HG02678 (cell line): ENCODE data around the gene HSPA1B.
"Not testable (repeated sequence)": the region's sequence is repeated elsewhere in the genome, so short reads cannot be mapped to it uniquely, and the experiment has no call there.

Experiments
- ATAC-seq: cut with Tn5 transposase; IDR thresholded peaks from one replicate; pipeline ENCODE4 v1.9.1; 2021; ENCODE audit warnings: mild to moderate bottlenecking, moderate library complexity; ENCODE audit not compliant: unreplicated experiment

The HSPA1B gene

DNA sequence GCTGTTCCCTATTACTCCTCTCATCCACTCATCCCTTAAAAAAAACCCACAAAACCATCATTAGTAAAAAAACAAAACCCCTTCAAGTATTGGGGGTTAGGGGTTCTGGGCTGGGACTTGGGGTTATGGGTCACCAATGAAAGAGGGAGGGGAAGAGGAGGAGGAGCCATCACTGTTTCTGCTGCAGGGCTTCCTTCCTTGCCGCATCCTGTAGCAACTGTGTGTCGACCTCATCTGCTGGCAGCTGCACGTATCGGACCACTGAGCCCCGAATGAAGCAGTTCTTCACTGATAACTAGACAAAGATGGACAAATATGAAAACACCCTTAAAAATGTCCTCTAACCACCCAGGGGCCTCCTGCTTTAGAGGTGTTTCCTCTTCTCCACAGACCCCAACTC lies 29.9 kb upstream of the HSPA1B start:
- ATAC-seq = no peak

- ATAC-seq = no peak
These were observed 27.8 kb upstream of the HSPA1B start for GRCh38 chr6:31799781-31800180.

DNA sequence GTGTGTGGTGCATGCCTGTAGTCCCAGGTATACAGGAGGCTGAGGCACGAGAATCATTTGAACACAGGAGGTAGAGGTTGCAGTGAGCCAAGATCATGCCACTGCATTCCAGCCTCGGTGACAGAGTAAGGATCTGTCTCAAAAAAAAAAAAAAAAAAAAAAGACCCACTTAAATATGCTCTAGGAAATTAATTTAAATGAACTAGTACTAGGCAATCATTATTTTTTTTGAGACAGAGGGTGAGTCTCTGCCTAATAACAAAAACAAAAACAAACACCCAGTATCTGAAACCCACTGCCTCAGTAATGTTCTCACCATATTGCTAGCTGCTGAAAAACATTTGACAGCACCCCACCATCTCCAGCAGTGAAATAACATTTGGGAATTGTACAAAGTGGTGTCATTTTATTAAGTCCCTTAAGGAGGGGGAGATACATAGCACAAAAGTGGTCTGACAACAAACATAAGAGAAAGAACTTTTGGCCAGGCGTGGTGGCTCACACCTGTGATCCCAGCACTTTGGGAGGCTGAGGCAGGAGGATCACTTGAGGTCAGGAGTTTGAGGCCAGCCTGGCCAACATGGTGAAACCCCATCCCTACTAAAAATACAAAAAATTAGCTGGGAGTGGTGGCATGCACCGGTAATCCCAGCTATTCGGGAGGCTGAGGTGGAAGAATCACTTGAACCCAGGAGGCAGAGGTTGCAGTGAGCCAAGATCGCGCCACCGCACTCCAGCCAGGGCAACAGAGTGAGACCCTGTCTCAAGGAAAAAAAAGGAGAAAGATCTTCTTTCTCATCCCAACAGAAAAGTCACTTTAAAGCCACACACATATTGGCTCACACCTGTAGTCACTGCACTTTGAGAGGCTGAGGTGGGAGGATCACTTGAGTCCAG lies 26.3 kb upstream of the HSPA1B start:
- ATAC-seq = not testable (repeated sequence)

GRCh38 chr6:31805939-31806469 lies 21.5 kb upstream of the HSPA1B start:
- ATAC-seq = no peak

- peak; percentile 94 for ATAC-seq
These were observed 20.9 kb upstream of the HSPA1B start, which contains the start of gene LSM2 for GRCh38 chr6:31806470-31807272. TSS of gene LSM2 (minus strand) at chr6:31806966. CDS start at chr6:31806757, 209 bp downstream.

- not testable (repeated sequence) for ATAC-seq
These were observed 18.9 kb upstream of the HSPA1B start for GRCh38 chr6:31808599-31808998.

DNA sequence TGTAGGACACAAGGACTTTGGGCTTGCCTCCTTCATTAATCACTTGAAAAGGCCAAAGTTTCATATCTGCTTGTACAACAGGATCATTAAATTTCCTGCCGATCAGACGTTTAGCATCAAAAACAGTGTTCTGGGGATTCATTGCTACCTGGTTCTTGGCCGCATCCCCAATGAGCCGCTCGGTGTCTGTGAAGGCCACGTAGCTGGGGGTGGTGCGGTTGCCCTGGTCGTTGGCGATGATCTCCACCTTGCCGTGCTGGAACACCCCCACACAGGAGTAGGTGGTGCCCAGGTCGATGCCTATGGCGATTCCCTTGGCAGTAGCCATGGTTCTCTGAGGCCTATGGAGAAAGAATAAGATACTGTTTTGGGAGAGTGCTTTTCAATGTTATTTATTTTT lies 15.9 kb upstream of the HSPA1B start:
- no peak for ATAC-seq

DNA sequence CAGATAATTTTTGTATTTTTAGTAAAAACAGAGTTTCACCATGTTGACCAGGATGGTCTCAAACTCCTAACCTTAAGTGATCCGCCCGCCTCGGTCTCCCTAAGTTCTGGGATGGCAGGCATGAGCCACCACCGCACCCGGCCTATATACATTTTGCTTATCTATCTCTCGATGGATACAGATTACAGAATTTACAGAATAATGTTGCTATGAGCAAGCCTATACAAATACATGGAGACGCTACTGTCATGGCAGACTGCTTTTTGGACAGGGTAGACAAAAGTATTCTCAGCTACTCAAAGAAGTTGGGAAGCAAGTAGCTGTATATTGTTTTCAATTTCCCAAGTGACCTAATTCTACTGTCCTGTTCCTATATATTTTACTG lies 14.1 kb upstream of the HSPA1B start:
- ATAC-seq = no peak

DNA sequence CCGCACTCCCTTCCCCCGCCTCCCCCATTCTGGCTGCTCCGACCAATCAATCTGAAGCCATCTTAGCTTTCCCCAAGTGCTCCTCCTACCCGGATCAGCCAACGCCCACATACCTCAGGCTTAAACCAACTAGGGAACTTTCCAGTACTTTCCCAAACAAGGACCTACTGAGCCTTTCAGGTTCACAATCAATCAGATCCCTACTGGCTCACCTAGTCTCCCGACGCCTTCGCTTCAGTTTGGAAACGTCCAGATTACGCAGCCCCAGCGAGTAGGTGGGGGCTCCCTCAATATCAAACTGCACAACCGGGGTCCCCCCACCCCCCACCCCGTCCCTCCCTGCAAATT lies 12.9 kb upstream of the HSPA1B start:
- no peak for ATAC-seq

DNA sequence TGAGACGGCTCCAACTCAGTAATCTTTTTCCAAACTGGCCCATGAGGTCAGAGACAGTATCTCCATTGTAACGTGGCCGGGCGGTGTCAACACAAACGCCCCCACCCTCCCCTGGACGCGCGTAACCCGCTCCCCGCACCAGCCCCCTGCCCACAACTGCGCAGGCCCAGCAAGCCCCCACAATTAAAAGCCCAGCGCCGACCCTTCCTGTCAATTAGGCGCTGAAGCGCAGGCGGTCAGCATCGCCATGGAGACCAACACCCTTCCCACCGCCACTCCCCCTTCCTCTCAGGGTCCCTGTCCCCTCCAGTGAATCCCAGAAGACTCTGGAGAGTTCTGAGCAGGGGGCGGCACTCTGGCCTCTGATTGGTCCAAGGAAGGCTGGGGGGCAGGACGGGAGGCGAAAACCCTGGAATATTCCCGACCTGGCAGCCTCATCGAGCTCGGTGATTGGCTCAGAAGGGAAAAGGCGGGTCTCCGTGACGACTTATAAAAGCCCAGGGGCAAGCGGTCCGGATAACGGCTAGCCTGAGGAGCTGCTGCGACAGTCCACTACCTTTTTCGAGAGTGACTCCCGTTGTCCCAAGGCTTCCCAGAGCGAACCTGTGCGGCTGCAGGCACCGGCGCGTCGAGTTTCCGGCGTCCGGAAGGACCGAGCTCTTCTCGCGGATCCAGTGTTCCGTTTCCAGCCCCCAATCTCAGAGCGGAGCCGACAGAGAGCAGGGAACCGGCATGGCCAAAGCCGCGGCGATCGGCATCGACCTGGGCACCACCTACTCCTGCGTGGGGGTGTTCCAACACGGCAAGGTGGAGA lies 12.3 kb upstream of the HSPA1B start, which contains the start of the genes HSPA1A and HSPA1L:
Gene HSPA1A, plus strand, starts transcription at position 519 of the 814 bp plus-strand sequence. Its CDS starts 214 bp downstream, at position 733.
Gene HSPA1L, minus strand, starts transcription at position 259 of the 814 bp plus-strand sequence. CDS start 3,311 bp downstream, outside the sequence.
- peak; percentile 56 for ATAC-seq

GRCh38 chr6:31817133-31817928 lies 10.2 kb upstream of the HSPA1B start:
- not testable (repeated sequence) for ATAC-seq

DNA sequence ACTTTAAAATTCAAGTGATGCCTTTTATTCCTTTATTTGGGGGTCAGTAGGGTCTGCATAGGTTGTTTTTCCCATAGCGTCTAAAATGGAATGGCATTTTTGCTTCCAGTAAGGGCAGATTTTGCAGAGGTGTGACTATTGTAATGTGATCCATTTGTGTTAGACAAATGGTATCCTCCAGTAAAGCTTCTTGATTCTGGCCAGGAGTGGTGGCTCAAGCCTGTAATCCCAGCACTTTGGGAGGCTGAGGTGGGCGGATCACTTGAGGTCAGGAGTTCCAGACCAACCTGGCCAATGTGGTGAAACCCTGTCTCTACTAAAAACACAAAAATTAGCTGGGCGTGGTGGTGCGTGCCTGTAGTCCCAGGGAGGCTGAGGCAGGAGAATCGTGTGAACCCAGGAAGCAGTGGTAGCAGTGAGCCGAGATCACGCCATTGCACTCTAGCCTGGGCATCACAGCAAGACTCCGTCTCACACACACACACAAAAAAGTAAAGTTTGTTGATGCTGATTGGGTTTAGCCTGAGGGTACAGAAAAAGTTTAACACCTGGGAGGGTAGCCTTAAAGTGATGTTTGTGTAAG lies 9.5 kb upstream of the HSPA1B start:
- not testable (repeated sequence) for ATAC-seq

DNA sequence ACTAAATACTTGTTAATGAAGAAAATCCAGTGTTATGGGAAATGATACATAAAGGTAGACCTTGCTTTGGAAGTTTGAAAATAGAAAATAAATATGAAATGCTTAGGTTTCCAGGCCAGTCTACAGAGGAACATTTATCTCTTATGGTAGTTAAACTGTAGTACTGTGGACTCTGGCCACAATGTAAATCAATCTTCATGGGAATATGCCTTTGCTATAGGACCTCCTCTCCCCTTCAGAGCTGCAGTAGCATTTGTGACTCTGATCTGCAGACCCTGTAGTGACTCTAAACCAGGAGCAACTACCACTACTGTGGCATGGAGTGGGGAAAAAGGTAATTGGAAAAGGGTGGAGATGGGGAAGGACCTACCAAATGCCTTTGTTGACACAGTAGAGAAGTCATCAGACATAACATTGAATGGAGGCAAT lies 7.7 kb upstream of the HSPA1B start:
- ATAC-seq = no peak

- ATAC-seq = not testable (repeated sequence)
These were observed 7.1 kb upstream of the HSPA1B start for GRCh38 chr6:31820399-31820798.

DNA sequence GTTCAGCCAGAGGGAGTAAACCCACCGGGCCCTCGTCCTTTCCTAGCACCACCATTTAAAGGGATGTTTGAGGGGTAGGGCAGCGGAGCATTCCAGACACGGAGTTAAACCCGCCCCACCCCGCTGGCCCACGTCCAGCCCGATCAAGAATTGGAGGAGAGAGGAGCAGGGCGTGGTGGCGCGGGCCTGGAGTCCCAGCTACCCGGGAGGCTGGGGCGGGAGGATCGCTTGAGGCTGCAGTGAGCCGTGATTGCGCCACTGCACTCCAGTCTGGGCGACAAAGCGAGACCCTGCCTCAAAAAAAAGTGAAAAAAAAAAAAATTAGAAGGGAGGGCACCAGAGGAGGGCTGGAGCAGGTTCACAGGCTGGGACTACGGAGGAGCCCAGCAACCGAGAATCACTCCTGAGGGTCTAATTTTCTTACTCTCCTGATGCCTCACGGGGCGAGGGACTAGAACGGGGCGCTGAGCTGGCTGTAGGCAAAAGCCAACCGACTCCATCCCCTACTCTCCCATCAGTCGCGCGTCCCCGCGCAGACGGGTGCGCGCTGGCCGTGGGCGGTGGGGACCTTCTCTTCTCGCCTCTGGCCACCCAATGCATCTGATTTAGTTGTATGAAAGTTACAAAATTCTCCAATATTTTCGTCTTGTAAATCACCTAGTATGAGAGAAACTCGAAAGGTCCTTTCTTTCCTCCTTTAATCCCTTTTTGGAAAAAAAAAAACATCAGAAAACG lies 6.1 kb upstream of the HSPA1B start:
- no peak for ATAC-seq

DNA sequence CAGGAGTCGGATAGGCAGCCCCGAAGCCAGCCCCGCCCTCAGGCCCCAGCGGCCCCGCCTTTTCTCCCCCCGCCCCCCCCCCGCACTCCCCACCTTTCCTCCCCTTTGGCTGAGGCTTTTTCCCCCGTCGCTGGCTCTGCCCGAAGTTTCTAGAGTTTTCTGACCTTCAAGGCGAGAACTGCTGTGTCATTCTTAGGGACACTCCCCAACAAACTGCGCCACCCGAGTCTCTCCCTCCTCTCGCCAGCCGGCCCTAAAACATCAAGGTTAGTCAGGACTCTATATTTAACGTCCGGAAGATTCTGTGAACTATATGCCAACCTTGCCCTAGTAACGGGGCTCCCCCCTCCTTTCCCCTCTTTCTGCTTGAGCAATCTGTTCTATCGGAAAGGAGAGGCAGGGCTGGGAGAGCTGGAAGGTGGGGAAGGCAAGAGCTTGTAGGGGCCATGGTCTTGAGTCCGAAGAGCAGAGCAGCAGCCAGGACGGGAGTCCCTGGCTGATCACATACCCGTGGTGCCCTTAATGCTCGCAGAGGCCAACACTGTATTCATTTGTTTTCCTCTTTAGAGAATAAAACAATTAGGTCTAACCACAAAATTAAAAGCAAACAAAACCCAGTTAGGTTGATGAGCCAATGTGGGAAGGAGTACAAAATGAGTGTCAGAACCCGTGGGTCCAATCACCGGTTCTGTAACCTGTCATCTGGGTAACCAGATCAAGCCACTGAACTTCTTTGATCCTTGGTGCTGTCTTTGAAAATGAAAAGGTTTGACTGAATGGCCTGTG lies 5.3 kb upstream of the HSPA1B start:
- no peak for ATAC-seq

GRCh38 chr6:31823592-31824196 lies 3.8 kb upstream of the HSPA1B start:
- ATAC-seq = not testable (repeated sequence)
